HCT116 (cell line): ENCODE data around the gene FSD1. TPM values are rescaled to one million over a fixed set of nuclear protein-coding genes. Genes with fewer than 3 reads are reported as not detected.

Experiments
- ATAC-seq: fragments of 200-7000 bp; cut with Tn5 transposase; 2 replicates; pipeline ENCODE4 v1.9.1; 2020; ENCODE audit warnings: mild to moderate bottlenecking, moderate library complexity
- BruUV-seq: library from RNA; stranded (reverse); fragments of 400-500 nt; replicated peaks from 2 replicates; lab custom pipeline; 2021; lab: Mats Ljungman, UMichigan
- CTCF ChIA-PET: fragments of 300-600 bp; sonication (Branson Sonifier 250); formaldehyde crosslinking; loops from one replicate; lab custom pipeline; 2021; ENCODE audit warnings: antibody characterized with exemption; lab: Charles Lee
- POLR2A ChIA-PET: fragments of 300-600, 350-600 bp; sonication (Branson Sonifier 250); formaldehyde crosslinking; loops from one replicate; lab custom pipeline; 2021; ENCODE audit warnings: antibody characterized with exemption; lab: Charles Lee
- RAD21 ChIA-PET, 2 experiments: fragments of 300-600 bp; sonication (Branson Sonifier 250); formaldehyde crosslinking; loops; one replicate each; lab custom pipeline; 2023; ENCODE audit warnings: low total read pairs in 2 of 2; ENCODE audit not compliant: uncharacterized antibody in 2 of 2, unreplicated experiment in 2 of 2, low non-redundant PET in 1 of 2; lab: Charles Lee
- DNase-seq: peaks from one replicate; pipeline ENCODE4 v3.0.0-alpha.2; 2010; ENCODE audit warnings: low read depth, low spot score
- H2AFZ ChIP-seq: fragments of 200-600 bp; shearing (Covaris generic), sonication (generic); 2 replicates; pipeline ENCODE4 v1.6.1; 2017; ENCODE audit warnings: low read depth, mixed run types, mixed read lengths, antibody characterized with exemption, low read length; ENCODE audit not compliant: poor library complexity, severe bottlenecking
- H3K27ac ChIP-seq: 2 replicates; pipeline ENCODE4 v1.5.1; 2012; ENCODE audit warnings: low read depth, low read length
- H3K27me3 ChIP-seq: fragments of 200-600 bp; sonication (generic); 2 replicates; pipeline ENCODE4 v1.6.1; 2016; ENCODE audit warnings: mixed run types, low read length, mixed read lengths; ENCODE audit not compliant: insufficient read depth
- H3K36me3 ChIP-seq, 2 experiments: fragments of 200-500 bp in 1 of 2; fragments of 200-600 bp in 1 of 2; sonication (Bioruptor generic) in 1 of 2; sonication (generic) in 1 of 2; 2 replicates each; pipeline versions ENCODE4 v1.5.1 to v1.6.1; 2014 to 2016; ENCODE audit warnings: low read length in 2 of 2, inconsistent platforms in 1 of 2, mixed read lengths in 1 of 2, mixed run types in 1 of 2; ENCODE audit not compliant: insufficient read depth in 2 of 2, control insufficient read depth in 1 of 2
- H3K4me1 ChIP-seq, 2 experiments: fragments of 200-600 bp in 1 of 2; sonication (generic) in 1 of 2; 2 replicates each; pipeline versions ENCODE4 v1.5.1 to v1.6.1; 2012 to 2017; ENCODE audit warnings: low read length in 2 of 2, inconsistent platforms in 1 of 2, mild to moderate bottlenecking in 1 of 2, mixed read lengths in 1 of 2, mixed run types in 1 of 2, moderate library complexity in 1 of 2; ENCODE audit not compliant: insufficient read depth in 2 of 2, control insufficient read depth in 1 of 2
- H3K4me2 ChIP-seq: fragments of 200-600 bp; sonication (generic); 2 replicates; pipeline ENCODE4 v1.6.1; 2017; ENCODE audit warnings: mixed run types, low read length, mixed read lengths
- H3K4me3 ChIP-seq, 2 experiments: fragments of 200-600 bp in 1 of 2; sonication (generic) in 1 of 2; replicated peaks in 1 of 2; 2 replicates each; pipeline ENCODE4 v1.5.1; 2011 to 2016; ENCODE audit warnings: low read length in 2 of 2, control low read depth in 1 of 2, low read depth in 1 of 2, mild to moderate bottlenecking in 1 of 2, mixed read lengths in 1 of 2, mixed run types in 1 of 2
- H3K79me2 ChIP-seq: fragments of 200-600 bp; sonication (generic); 2 replicates; pipeline ENCODE4 v1.6.1; 2017; ENCODE audit warnings: mild to moderate bottlenecking, mixed run types, low read length, moderate library complexity, mixed read lengths; ENCODE audit not compliant: insufficient read depth
- H3K9ac ChIP-seq: fragments of 200-600 bp; sonication (generic); 2 replicates; pipeline ENCODE4 v1.6.1; 2016; ENCODE audit warnings: low read length, mixed read lengths
- H3K9me2 ChIP-seq: fragments of 200-600 bp; sonication (generic), shearing (Covaris generic); 2 replicates; pipeline ENCODE4 v1.6.1; 2017; ENCODE audit warnings: mixed run types, mild to moderate bottlenecking, moderate library complexity; ENCODE audit not compliant: insufficient read depth
- H3K9me3 ChIP-seq, 2 experiments: fragments of 200-500 bp in 1 of 2; fragments of 200-600 bp in 1 of 2; sonication (Bioruptor generic) in 1 of 2; sonication (generic) in 1 of 2; 2 replicates each; pipeline ENCODE4 v1.6.1; 2014 to 2017; ENCODE audit warnings: low read length in 2 of 2, mixed read lengths in 2 of 2, inconsistent platforms in 1 of 2, low read depth in 1 of 2, mild to moderate bottlenecking in 1 of 2, mixed run types in 1 of 2, moderate library complexity in 1 of 2; ENCODE audit not compliant: control insufficient read depth in 1 of 2, insufficient read depth in 1 of 2
- H4K20me1 ChIP-seq: fragments of 200-600 bp; sonication (generic), shearing (Covaris generic); 2 replicates; pipeline ENCODE4 v1.6.1; 2017; ENCODE audit warnings: mixed run types, mild to moderate bottlenecking, moderate library complexity; ENCODE audit not compliant: insufficient read depth
- CBX3 ChIP-seq: IDR thresholded peaks from 2 replicates; pipeline ENCODE4 v1.6.1; 2012; ENCODE audit warnings: low read depth
- CEBPB ChIP-seq: IDR thresholded peaks from 2 replicates; pipeline ENCODE4 v1.6.1; 2012; ENCODE audit warnings: low read depth
- EGR1 ChIP-seq: IDR thresholded peaks from 2 replicates; pipeline ENCODE4 v1.6.1; 2012; ENCODE audit warnings: low read depth
- EZH2 ChIP-seq: fragments of 200-600 bp; sonication (generic); IDR thresholded peaks from 2 replicates; pipeline ENCODE4 v1.6.1; 2017; ENCODE audit warnings: antibody characterized with exemption, mixed run types
- EZH2phosphoT487 ChIP-seq: fragments of 200-600 bp; IDR thresholded peaks from 2 replicates; pipeline ENCODE4 v1.6.1; 2018; ENCODE audit warnings: antibody characterized with exemption, borderline replicate concordance
- FOSL1 ChIP-seq: IDR thresholded peaks from 2 replicates; pipeline ENCODE4 v1.6.1; 2012; ENCODE audit warnings: low read depth
- JUND ChIP-seq: IDR thresholded peaks from 2 replicates; pipeline ENCODE4 v1.6.1; 2012
- POLR2A ChIP-seq: IDR thresholded peaks from 2 replicates; pipeline ENCODE4 v1.7.0; 2011; ENCODE audit warnings: borderline replicate concordance; ENCODE audit not compliant: insufficient read depth, insufficient read length; ENCODE audit errors: extremely low read depth
- POLR2AphosphoS5 ChIP-seq: IDR thresholded peaks from 2 replicates; pipeline ENCODE4 v1.6.1; 2011; ENCODE audit warnings: mild to moderate bottlenecking, low read depth, low read length, moderate library complexity
- SIN3A ChIP-seq: IDR thresholded peaks from 2 replicates; pipeline ENCODE4 v1.6.1; 2012; ENCODE audit warnings: low read depth
- SP1 ChIP-seq: IDR thresholded peaks from 2 replicates; pipeline ENCODE4 v1.6.1; 2012; ENCODE audit warnings: low read depth
- SRF ChIP-seq: IDR thresholded peaks from 2 replicates; pipeline ENCODE4 v1.6.1; 2012; ENCODE audit warnings: low read depth
- YY1 ChIP-seq: IDR thresholded peaks from 2 replicates; pipeline ENCODE4 v1.6.1; 2011; ENCODE audit warnings: low read length, low read depth, moderate library complexity, mild to moderate bottlenecking; ENCODE audit not compliant: insufficient replicate concordance; ENCODE audit errors: extremely low read depth
- ZBTB33 ChIP-seq: IDR thresholded peaks from 2 replicates; pipeline ENCODE4 v1.6.1; 2011; ENCODE audit warnings: mild to moderate bottlenecking, low read length, moderate library complexity; ENCODE audit not compliant: insufficient replicate concordance; ENCODE audit errors: extremely low read depth
- ZFX ChIP-seq: fragments of 450-650 bp; IDR thresholded peaks from 2 replicates; pipeline ENCODE4 v1.6.1; 2017
- ZNF274 ChIP-seq: fragments of 200-500 bp; sonication (Bioruptor generic); IDR thresholded peaks from 2 replicates; pipeline ENCODE4 v1.6.1; 2014; ENCODE audit warnings: mild to moderate bottlenecking, low read depth, low read length, inconsistent platforms
- intact Hi-C: fragments of 100-400 bp; cut with micrococcal nuclease; formaldehyde crosslinking; loops from 2 replicates; pipeline ENCODE4 v1.10.0; 2022
- total RNA-seq: library from RNA; stranded (reverse); gene quantifications from one replicate; pipeline ENCODE4 v1.2.1, GENCODE V29; 2021; ENCODE audit not compliant: unreplicated experiment
- TF ChIP-seq, protein P1 (sequence below): IDR thresholded peaks from 2 replicates; pipeline ENCODE4 v1.6.1; 2012
- TF ChIP-seq, protein P2 (sequence below), 3 experiments: fragments of 200-600 bp in 1 of 3; sonication (generic) in 1 of 3; IDR thresholded peaks in 2 of 3; conservative IDR thresholded peaks in 1 of 3; 2 replicates each; pipeline ENCODE4 v1.5.1; 2012 to 2017; ENCODE audit warnings: low read depth in 2 of 3, low read length in 2 of 3, antibody characterized with exemption in 1 of 3, borderline replicate concordance in 1 of 3, control low read depth in 1 of 3, mild to moderate bottlenecking in 1 of 3, mixed read lengths in 1 of 3, mixed run types in 1 of 3, moderate library complexity in 1 of 3; ENCODE audit not compliant: insufficient read depth in 1 of 3
- TF ChIP-seq, protein P3 (sequence below): IDR thresholded peaks from 2 replicates; pipeline ENCODE4 v1.6.1; 2012

Gene FSD1
- total RNA-seq, 1 experiment from 2014 or later: 20.1 TPM

- DNase-seq (no peak), ATAC-seq (no peak)
- Histone ChIP-seq H3K9me3 (no peaks in the 10 kb centered on the region), H3K36me3 (no peaks in the 10 kb centered on the region), H3K4me3 (no peak overlapping the region), H3K79me2 (no peaks in the 10 kb centered on the region), H3K4me1 (peaks cover 7 to 14% of the 10 kb centered on the region in 2 experiments; a peak in 3 of 4 replicates), H3K9me2 (no peaks in the 10 kb centered on the region), H3K9ac (no peak overlapping the region), H2AFZ (no peak overlapping the region), H3K4me2 (no peak overlapping the region), H3K27ac (no peak overlapping the region), H3K27me3 (no peaks in the 10 kb centered on the region), H4K20me1 (no peaks in the 10 kb centered on the region)
- POLR2A ChIA-PET: no interaction called here
- BruUV-seq: no TSS peak
- intact Hi-C loops: no loop called here
- CTCF ChIA-PET: no interaction called here
- TF ChIP-seq EZH2: no peak
- RAD21 ChIA-PET: no interaction called here
Measured at GRCh38 chr19:4292515-4292914, 11.9 kb upstream of the FSD1 start.

- H3K9me3 ChIP-seq: no peaks in the 10 kb centered on the region
- RAD21 ChIA-PET: no interaction called here
- no peak overlapping the region for H3K4me2 ChIP-seq
- no peaks in the 10 kb centered on the region for H3K36me3 ChIP-seq
- POLR2A ChIA-PET: no interaction called here
- no peak overlapping the region for H3K4me3 ChIP-seq
- DNase-seq (no peak), ATAC-seq (no peak)
- H3K9me2 ChIP-seq: no peaks in the 10 kb centered on the region
- H4K20me1 ChIP-seq: no peaks in the 10 kb centered on the region
- no peak overlapping the region for H3K9ac ChIP-seq
- intact Hi-C loops: no loop called here
- H2AFZ ChIP-seq: no peak overlapping the region
- no peaks in the 10 kb centered on the region for H3K27me3 ChIP-seq
- no peaks in the 10 kb centered on the region for H3K79me2 ChIP-seq
- no peak overlapping the region for H3K27ac ChIP-seq
- no TSS peak for BruUV-seq
- CTCF ChIA-PET: interaction anchor here (1.1 kb wide), 1 partner anchor 27 kb away, joined by 5 read pairs; no protein-coding TSS in a partner anchor
- H3K4me1 ChIP-seq: no peaks in the 10 kb centered on the region
- TF ChIP-seq ZBTB33 (no peak), YY1 (no peak), CBX3 (no peak), ZNF274 (no peak), SP1 (no peak), FOSL1 (no peak), ZFX (no peak), SIN3A (no peak), EGR1 (no peak), JUND (no peak), EZH2 (no peak), POLR2A (no peak), SRF (no peak), EZH2phosphoT487 (no peak), CEBPB (no peak), POLR2AphosphoS5 (no peak)
- TF ChIP-seq, protein P1, sequence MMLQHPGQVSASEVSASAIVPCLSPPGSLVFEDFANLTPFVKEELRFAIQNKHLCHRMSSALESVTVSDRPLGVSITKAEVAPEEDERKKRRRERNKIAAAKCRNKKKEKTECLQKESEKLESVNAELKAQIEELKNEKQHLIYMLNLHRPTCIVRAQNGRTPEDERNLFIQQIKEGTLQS: no peak
- TF ChIP-seq, protein P2, sequence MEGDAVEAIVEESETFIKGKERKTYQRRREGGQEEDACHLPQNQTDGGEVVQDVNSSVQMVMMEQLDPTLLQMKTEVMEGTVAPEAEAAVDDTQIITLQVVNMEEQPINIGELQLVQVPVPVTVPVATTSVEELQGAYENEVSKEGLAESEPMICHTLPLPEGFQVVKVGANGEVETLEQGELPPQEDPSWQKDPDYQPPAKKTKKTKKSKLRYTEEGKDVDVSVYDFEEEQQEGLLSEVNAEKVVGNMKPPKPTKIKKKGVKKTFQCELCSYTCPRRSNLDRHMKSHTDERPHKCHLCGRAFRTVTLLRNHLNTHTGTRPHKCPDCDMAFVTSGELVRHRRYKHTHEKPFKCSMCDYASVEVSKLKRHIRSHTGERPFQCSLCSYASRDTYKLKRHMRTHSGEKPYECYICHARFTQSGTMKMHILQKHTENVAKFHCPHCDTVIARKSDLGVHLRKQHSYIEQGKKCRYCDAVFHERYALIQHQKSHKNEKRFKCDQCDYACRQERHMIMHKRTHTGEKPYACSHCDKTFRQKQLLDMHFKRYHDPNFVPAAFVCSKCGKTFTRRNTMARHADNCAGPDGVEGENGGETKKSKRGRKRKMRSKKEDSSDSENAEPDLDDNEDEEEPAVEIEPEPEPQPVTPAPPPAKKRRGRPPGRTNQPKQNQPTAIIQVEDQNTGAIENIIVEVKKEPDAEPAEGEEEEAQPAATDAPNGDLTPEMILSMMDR (IDR thresholded peaks at IDR 0.05 in 2 of 3, conservative IDR thresholded peaks at IDR 0.05 in 1 of 3; ENCODE audit: borderline replicate concordance in 1 of 3, insufficient read depth in 1 of 3, low read depth in 2 of 3, low read length in 2 of 3): no peak
- TF ChIP-seq, protein P3, sequence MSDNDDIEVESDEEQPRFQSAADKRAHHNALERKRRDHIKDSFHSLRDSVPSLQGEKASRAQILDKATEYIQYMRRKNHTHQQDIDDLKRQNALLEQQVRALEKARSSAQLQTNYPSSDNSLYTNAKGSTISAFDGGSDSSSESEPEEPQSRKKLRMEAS: no peak
Measured at GRCh38 chr19:4294389-4294788, 10.0 kb upstream of the FSD1 start.
